Lower lobe of right lung (tissue), 2 donors: ENCODE data around the gene MCCD1. TPM values are rescaled to one million over a fixed set of nuclear protein-coding genes. Genes with fewer than 3 reads are reported as not detected.

ENCODE experiments used
- ATAC-seq, 2 donors: fragments of 200-7000 bp; cut with Tn5 transposase; one replicate each; pipeline ENCODE4 v1.9.1; 2020 to 2022; ENCODE audit warnings: mild to moderate bottlenecking in 2 of 2, moderate library complexity in 2 of 2
- DNase-seq: peaks from one replicate; pipeline ENCODE4 v3.0.0-alpha.2; 2020
- H3K27ac ChIP-seq: fragments of 200-600 bp; one replicate; pipeline ENCODE4 v1.8.0; 2022
- H3K27me3 ChIP-seq: fragments of 200-600 bp; one replicate; pipeline ENCODE4 v1.8.0; 2022; ENCODE audit warnings: low read depth
- H3K36me3 ChIP-seq: fragments of 200-600 bp; one replicate; pipeline ENCODE4 v1.8.0; 2022; ENCODE audit warnings: mild to moderate bottlenecking
- H3K4me1 ChIP-seq: fragments of 200-600 bp; one replicate; pipeline ENCODE4 v1.8.0; 2022
- H3K4me3 ChIP-seq: fragments of 200-600 bp; one replicate; pipeline ENCODE4 v1.8.0; 2022; ENCODE audit warnings: mild to moderate bottlenecking
- H3K9me3 ChIP-seq: fragments of 200-600 bp; one replicate; pipeline ENCODE4 v1.8.0; 2022
- CTCF ChIP-seq: fragments of 200-600 bp; IDR thresholded peaks from one replicate; pipeline ENCODE4 v1.8.0; 2022; ENCODE audit warnings: antibody characterized with exemption, mild to moderate bottlenecking
- intact Hi-C: fragments of 100-400 bp; cut with DNase I; formaldehyde crosslinking; loops from one replicate; pipeline ENCODE4 v1.11.0; 2022
- total RNA-seq: library from RNA; stranded (reverse); fragmentation: NEBNext Ultra II Directional; extraction: Animal tissue kit (Norgen Biotek cat#: 25700); gene quantifications from one replicate; pipeline ENCODE4 v1.2.1, GENCODE V29; 2021
- donor health status: DM: no; HTN: yes; CAD: no; lungs with severe emphysema.

MCCD1 gene
- total RNA-seq, 1 donor from 2014 or later: not detected

- Histone ChIP-seq H3K4me1 (no peaks in the 10 kb centered on the region), H3K27ac (peak overlapping the region; percentile 11), H3K4me3 (no peak overlapping the region), H3K27me3 (no peaks in the 10 kb centered on the region), H3K9me3 (no peaks in the 10 kb centered on the region), H3K36me3 (peaks cover 17% of the 10 kb centered on the region)
- DNase-seq (no peak), ATAC-seq (peak; percentile 28 to 34)
- intact Hi-C loops: no loop called here
- TF ChIP-seq CTCF: no peak
Observed at GRCh38 chr6:31525932-31526591, 2.7 kb upstream of the MCCD1 start.

GRCh38 chr6:31528307-31528777 is 420 bp upstream of the MCCD1 start:
- Histone ChIP-seq H3K27ac (no peak overlapping the region), H3K4me1 (no peaks in the 10 kb centered on the region)
- TF ChIP-seq CTCF: no peak

GRCh38 chr6:31529329-31530150 is 778 bp downstream of the MCCD1 start:
- Histone ChIP-seq H3K36me3 (peaks cover 52% of the 10 kb centered on the region), H3K27ac (no peak overlapping the region), H3K4me3 (no peak overlapping the region), H3K27me3 (no peaks in the 10 kb centered on the region), H3K4me1 (no peaks in the 10 kb centered on the region), H3K9me3 (no peaks in the 10 kb centered on the region)
- intact Hi-C loops: no loop called here
- DNase-seq: no peak
- ATAC-seq: no peak
- TF ChIP-seq CTCF: no peak

More at GRCh38 chr6:31528307-31528777, 420 bp upstream of the MCCD1 start:
- ATAC-seq (no peak), DNase-seq (no peak)
- intact Hi-C loops: no loop called here
- Histone ChIP-seq H3K9me3 (no peaks in the 10 kb centered on the region), H3K4me3 (no peak overlapping the region), H3K36me3 (peaks cover 40% of the 10 kb centered on the region), H3K27me3 (no peaks in the 10 kb centered on the region)

GRCh38 chr6:31530659-31531058 is 1.9 kb downstream of the MCCD1 start:
- Histone ChIP-seq H3K27ac (no peak overlapping the region), H3K4me1 (no peaks in the 10 kb centered on the region), H3K36me3 (peaks cover 63% of the 10 kb centered on the region), H3K9me3 (no peaks in the 10 kb centered on the region), H3K27me3 (no peaks in the 10 kb centered on the region), H3K4me3 (no peak overlapping the region)
- ATAC-seq (no peak), DNase-seq (no peak)
- TF ChIP-seq CTCF: no peak
- intact Hi-C loops: no loop called here

GRCh38 chr6:31531162-31531561 is 2.4 kb downstream of the MCCD1 start:
- Histone ChIP-seq H3K27me3 (no peaks in the 10 kb centered on the region), H3K4me1 (no peaks in the 10 kb centered on the region), H3K36me3 (peaks cover 68% of the 10 kb centered on the region), H3K9me3 (no peaks in the 10 kb centered on the region), H3K27ac (no peak overlapping the region), H3K4me3 (no peak overlapping the region)
- ATAC-seq (no peak), DNase-seq (no peak)
- intact Hi-C loops: no loop called here
- no peak for TF ChIP-seq CTCF
